DMS53 (cell line): Measurements from ENCODE around the gene HK2.
A peak's percentile ranks its signal among the peaks of the same experiment; 100 is the strongest.

Experiments
- DNase-seq: peaks from one replicate; lab custom pipeline; 2025; lab: John Stamatoyannopoulos, UW

HK2 gene

DNA sequence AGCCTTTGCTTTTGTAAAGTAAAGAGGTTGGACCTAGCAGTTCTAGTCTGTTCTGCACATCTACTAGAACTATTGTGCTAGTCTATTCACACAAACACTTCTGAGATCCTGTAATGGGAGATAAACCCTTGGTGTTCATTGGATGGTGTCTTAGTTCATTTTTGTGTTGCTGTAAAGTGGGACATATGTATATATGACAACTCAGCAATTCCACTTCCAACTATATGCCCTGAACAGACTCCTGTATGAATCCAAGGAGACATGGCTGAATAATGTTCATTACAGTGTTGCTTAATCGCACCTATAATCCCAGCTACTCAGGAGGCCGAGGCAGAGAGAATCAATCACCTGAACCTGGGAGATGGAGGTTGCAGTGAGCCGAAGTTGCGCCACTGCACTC is 23.3 kb downstream of the HK2 start:
- DNase-seq = no peak

DNA sequence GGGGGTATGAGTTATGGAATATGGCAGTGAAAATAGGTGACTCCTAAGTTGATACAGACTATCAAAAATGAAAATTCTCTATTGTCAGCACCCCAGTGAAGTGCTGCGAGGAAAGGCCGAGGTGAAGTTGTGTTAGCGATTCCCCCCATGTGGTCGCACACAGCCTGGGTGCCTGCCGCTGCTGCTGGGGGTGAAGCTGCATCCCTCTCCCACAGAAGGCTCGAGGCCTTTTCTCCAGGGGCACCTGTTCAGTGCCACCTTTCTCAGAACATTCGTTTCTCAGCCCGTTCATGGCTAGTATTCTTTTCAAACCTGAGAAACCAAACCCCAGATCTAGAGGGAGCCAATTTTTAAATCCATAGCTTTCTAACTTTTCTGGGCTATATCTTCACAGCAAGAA is 23.8 kb downstream of the HK2 start:
- no peak for DNase-seq

DNA sequence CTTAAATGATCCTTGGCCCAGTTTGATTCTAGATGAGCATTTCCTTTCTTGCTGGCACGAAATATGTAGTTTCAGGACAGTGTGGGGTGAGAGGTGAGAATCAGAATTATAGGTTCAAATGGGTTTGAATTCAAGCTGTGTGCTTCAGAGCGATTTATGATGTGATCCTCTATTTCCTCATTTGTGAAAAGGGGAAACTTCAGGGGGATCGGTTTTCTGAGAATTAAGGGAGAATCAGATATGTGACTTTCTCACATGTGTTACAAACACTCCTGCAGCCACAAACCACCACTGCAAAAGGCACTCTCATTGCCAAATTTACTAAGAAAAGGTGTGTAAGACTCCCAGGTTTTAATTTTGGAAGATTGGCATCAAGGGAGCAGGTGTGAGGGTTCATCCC is 24.4 kb downstream of the HK2 start:
- no peak for DNase-seq

DNA sequence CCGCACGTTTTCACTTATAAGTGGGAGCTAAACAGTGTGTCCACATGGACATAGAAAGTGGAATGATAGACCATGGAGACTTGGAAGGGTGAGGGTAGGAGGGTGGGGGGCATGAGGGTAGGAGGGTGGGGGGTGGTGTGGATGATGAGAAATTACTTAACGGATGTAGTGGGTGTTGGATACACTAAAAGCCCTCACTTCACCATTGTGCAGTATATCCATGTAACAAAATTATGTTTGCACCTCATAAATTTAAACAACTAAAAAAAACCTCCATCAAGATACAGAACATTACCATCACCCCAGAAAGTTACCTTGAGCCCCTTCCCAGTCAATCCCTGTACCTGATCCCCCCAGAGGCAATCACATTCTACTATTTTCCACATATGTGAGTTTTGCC is 26.2 kb downstream of the HK2 start:
- DNase-seq = no peak

DNA sequence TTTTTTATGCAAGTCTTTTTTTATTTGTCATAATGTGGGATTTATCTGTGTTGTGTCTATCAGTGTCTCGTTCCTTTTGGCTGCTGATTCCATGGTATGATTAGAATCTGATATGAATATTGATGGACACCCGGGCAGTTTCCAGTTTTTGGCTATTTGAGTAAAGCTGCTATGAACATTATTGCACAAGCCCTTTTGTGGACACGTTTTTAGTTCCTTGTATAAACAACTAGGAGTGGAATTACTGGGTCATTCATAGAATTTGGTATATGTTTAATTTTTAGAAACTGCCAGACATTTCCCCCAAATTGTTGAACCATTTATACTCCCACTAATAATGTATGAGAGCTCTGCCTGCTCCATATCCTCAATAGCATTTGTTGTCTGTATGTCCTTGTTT is 26.6 kb downstream of the HK2 start:
- no peak for DNase-seq

DNA sequence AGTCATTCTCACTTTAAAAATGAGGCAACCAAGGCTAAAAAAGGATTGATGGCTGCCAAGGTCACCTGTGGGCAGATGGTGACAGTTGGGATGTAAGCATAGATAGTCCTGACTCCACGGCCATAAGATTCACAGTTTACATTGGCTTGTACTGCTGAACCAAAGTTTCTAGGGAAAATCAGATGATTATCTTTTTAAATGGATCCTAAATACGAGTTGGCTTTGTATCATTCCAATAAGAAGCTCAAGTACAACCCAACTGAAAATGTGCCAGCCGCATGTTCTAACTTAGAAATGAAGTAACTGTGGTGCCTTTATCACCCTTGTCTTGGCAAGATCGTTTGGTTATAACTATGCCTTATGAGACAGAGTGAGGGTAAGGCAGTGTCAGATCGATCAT is 27.6 kb downstream of the HK2 start:
- no peak for DNase-seq

DNA sequence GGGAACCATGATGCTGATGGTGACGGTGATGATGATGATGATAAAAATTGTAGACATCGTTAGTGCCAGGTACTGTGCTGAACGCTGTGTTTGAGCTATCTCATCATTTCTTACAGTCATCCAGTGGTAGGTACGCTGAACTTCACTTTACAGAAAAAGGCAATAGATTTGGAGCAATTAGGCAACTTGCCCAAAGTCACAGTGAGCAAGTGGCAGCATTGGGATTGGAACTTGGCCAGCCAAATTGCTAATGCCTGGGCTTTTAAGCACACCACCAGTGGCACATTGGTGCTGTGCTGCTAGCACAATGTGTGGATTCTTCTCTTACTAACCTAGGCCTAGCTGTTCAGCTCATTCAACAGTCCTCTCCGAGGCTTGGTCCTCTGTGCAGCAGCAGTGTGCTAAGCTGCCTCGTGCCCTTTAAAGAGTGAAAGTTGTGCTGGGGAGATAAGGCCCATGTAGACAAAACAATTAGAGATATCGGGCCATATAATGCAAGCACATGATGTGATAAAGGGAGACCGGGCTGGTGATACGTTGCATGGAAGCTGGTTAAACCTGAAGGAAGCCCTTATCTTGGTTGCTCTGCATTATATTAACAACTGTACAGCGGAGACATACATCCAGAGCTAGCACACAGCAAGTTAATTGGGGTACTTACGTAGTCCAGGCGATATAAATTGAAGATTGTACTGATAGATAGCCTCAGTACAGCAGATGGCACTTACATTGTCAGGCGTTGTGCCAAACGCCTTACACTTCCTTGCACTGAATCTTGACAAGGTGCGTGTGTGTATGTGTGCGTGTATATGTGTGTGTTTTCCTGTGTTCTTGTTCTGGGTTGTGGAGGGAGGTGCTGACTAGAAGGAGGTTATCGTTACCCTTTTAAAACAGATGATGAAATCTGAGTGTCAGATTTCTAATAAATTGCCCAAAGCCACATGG is 28.4 kb downstream of the HK2 start:
- DNase-seq = no peak

DNA sequence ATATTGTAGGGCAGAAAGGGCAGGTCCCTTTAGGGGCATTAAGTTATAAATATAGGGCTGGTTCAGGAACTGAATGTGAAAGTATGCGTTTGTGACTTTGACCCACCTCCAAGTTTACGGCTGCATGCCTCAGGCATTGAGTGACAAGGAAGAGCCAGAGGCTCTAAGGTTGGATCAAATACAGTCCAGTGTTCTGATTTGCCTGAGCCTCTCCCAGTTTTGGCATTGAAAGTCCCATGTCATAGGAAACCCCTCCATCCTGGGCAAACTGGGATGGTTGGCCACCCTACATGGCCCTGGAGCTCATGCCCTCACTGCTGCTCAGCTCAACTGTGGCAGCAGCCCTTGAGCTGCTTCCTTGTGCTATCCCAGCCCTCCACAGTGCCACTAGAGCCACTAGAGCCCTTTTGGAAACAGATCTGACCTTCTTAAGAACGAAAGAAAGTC is 29.9 kb downstream of the HK2 start:
- no peak for DNase-seq

DNA sequence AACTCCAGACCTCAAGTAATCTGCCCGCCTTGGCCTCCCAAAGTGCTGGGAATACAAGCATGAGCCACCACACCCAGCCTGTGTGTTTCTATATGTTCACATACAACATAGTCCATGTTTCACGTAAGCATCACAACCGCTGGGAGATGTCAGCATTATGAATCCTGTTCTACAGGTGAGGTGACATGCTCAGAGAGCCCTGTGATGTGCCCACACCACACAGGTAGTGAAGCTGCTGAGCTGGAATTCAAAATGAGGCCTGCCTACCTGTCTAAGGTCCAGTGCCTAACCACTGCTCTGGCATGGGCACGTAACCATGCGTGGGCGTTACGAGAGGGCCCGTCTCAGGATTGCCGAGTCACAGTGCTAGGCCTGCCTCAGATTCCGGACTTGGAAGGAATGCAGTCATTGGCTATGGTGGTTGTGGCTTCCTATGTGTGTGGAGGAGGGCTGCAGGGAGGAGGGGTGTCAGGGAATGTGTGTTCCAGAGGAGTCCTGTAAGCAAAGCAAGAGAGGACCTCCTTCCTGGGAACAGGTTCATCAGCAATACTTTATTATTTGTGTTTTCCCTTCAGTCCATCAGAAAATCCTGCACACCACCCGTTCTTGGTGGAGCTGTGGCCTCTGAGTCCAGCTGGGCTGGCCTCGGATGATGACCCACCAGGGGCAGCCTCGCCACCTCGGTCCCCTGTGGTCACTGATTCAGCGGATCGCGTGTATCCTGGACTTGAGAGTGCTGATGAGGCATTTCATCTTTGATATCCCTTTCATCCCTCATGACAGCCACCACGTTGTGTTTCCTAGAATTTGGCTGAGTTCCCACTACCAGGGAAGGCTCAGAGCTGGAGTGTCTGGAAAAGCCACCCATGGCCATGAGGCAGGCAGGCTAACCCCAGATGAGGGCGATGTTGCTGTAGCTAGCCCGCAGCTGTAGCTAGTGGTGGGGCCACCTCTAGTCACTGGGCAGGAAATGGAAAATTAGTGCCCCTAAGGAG is 31.1 kb downstream of the HK2 start:
- DNase-seq = peak; percentile 40

DNA sequence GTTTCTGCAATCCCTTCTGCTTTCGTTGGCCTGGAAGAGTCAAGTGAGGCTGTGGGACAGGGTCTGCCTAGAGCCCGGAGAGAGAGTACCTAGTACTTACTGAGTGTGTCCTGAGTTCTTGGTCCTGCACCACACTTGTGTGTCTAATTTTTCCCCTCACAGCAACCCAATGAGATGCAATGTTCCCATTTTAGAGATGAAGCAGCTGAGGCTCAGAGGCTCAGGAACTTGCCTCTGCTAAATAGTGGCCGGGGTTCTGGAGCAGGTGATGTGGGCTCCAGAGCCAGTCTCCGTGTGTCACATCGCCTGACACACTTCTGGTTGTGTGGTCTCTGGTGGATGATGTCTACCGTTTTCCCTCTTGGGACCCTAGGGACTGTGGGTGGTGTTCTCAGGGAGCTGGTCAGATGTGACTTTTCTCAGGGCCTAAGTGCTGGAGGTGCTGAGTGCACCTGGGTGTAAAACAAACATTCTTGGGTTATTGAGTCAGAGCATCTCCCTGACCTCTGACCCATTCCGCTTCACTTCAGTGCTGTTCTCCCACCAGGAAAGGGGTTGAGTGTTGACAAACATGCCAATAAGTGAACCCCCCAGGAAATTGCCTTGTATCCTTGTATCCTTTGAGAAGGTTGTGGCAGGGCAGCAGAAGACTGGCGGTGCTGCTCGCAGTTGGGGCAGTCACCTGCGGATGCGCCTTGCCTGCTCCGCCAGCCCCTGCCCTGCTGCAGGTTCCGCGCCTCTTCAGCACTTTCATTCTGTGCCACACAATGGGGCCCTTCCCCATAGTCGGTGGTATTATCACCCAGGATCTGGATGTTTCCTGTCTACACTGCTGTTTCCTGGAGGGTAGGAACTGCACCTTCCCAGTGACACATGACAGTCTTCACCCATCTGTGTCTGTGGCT is 32.1 kb downstream of the HK2 start:
- peak; percentile 72 for DNase-seq

DNA sequence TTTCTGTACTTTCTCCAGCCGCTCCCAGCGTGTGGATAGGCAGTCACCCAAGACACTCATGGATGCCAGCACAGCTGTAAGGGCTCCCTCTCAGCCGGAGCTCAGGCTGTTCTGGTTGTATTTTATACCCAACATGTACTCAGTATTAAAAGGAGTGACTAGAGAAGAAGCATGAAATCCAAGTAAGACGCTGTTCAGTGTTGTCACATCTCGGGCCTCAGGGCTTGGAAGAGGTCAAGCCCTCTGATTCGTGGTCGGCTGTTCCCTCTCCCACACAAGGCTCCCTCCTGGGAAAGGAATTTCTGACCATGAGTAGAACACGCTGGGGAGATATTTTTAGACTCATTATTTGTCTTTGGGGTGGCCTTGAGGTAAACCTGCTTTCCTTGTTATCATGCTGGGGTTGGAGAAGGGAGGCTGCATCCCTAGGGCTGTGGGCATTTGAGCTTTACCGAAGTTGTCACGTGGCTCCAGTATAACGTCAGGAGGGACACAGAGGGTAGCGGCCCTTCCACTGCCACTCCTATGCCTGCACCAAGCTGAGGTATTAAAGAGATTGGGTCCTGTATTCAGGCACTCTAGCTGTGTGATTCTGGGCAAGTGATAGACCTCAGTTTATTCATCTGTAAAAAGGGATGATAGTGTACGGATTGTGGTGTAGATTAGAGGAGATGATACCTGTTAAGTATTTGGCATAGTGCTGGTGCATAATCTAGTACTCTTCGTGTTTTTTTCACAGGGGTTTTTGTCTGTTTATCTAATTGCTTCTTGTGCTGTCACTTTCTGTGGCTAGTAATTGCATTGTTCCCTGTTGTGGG is 34.1 kb downstream of the HK2 start:
- no peak for DNase-seq

DNA sequence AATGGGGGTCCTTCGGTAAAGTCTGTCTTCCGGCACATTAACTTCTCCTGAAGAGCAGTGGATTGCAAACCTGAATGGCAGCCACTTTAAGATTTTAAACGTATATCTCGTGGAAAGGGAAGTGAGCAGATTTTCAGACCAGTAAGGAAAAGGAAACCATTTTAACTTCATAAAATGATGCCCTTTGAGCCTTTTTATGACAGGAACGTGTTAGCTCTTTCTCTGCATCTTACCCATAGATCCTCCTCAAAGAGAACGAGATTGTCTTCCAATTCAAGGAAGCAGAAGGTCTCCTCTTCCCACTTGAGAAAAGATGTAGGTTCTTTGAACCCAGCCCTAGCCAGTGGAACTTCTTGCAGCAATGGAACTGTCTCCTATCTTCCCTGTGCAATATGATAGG is 35.6 kb downstream of the HK2 start:
- DNase-seq = no peak

DNA sequence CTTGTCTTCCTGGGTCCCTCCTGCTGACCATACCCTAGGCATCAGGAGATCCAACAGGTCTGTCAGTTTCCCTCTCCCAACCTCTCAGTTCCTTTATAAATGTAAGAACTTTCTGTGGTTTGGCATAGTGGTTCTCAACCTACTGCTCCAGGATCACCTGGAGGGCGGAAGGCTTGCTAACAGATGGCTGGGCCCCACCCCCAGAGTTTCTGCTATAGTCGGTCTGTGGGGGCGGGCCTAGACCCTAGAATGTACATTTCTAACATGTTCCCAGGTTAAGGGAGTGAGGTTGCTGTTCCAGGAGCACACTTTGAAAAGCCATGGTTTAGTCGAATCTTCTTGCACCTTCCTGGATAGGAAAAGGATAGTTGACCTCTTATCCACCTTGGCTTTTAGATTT is 37.0 kb downstream of the HK2 start:
- DNase-seq = no peak

DNA sequence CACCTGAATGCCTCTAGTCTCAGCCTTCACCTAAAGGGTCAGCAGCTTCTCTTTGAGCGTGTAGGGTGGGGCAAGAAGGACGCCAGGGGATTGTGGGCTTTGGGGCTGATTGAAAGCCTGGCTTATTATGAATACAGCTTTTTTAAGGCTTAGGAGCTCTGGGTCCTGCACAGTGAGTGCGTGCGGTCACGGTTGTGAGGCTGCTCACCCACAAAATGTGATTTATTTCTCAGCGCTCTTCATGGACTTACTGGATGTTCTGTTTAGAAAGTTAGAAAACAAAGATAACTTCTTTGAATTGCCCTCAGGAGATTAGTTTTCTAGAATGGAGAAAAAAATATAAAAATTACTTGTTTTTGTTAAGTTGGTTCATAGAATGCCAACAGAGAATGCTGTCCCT is 37.5 kb downstream of the HK2 start:
- DNase-seq = no peak

DNA sequence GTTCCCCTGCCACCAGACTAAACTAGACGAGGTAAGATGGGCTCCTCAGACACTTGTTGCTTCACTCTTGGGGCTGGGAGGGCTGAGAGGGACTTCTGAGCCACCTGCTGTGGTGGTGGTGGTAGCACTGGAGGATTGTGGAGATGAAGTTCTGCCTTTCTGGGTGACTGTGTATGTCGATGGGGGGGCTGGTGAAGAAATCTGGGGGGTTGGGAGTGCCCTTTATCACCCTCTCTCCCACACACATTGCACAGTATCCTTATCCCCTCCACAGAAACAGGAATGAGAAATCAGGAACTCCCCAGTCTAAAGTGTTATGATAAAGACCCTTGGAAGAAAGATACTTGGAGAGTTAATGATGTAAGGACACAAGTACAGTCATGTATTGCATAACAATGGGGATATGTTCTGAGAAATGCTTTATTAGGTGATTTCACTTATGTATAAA is 38.5 kb downstream of the HK2 start:
- DNase-seq = no peak

DNA sequence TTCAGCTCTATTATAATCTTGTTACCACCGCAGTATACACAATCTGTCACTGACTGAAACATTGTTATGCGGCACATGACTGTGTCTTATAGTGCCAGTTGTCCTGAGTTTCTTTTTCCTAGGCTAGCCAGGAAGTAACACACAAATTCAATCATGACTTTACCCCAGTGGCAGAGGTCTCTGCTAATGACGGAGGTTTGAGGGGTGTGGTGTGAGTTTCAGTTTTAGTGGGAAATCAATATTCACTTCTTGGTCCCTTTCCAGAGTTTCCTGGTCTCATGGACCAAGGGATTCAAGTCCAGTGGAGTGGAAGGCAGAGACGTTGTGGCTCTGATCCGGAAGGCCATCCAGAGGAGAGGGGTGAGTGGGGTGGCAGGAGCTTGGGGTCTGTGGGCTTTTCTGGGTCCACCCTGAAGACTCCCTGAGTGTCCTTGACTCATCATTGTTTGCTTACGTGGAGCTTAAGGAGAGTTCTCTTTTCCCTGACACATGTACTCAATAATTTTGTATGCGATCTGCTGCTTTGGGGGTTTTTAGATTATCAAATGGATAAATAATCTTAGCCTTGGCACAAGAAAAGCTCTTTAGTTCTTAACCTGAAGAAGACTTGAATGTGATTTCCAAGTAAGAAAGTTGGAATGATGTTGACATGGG is 39.2 kb downstream of the HK2 start:
- DNase-seq = no peak

DNA sequence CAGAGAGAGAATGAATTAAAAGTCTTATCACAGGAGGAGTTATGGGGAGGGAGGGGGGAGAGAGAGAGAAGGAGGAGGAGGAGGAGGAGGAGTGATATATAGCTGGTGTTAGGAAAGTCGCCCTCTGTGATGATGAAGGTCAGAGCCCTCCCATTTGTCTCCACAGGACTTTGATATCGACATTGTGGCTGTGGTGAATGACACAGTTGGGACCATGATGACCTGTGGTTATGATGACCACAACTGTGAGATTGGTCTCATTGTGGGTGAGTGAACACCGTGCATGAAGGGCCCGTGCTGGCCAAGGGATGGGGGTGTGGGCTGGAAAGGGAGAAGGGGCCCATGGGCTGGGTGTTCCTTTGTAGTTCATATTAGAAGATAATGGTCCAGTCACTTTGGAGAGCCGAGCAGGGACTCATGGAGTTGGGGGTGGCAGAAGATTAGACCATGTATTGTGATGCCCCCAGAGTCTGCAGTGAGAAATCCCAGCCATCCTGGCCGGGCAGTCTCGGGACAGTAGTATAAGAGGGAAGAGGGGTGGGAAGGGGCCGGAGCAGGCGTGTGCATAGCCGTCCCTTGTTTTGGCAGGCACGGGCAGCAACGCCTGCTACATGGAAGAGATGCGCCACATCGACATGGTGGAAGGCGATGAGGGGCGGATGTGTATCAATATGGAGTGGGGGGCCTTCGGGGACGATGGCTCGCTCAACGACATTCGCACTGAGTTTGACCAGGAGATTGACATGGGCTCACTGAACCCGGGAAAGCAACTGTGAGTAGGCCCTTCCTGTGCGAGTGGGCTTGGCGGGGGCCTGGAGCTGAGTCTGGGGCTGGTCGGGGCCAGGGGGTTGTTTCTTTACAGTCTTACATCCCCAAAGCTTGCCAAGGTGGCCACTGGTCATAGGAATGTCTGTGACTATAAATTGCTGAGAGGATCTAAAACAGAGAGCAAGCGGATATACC is 40.0 kb downstream of the HK2 start:
- no peak for DNase-seq

DNA sequence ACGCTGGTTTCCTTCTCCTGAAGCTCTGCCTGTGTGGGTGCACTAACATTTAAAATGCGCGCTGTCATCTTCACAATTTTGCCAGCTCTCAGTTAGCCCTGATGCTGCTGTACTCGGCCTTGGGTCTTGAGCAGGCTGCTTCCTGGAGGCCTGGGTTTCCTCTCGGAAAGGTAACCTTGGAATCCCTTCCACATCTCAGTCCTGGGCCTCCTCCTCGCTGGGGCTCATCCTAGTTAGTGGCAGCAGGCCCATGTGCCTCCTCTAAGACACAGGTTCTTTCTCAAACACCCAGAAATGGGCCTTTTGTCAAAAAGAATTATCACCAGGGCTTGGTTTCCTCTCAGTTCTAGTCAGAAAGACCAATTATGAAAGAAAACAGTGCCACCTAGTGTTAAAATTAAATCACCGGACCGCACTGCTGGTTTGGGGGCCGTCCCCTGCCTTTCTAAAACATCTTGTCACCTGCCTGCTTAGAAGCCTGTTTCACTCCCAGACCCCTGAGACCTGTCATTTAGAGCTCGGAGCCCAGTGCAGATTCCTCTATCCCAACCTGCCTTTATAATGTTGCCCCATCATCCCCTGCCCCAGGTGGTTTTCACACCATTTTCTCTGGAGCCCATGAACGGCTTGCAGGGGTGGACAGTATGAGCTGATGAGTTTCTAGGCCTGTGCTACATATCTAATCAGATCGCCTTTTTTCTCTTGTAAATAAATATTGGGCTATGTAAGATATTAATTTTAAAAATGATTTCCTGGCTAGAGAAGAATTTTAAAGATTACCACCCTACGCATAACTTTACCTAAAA is 42.4 kb downstream of the HK2 start:
- DNase-seq = peak; percentile 74
